GM21528 (cell line): ENCODE data around the gene DNAJC4.
"Not testable (repeated sequence)": the region's sequence is repeated elsewhere in the genome, so short reads cannot be mapped to it uniquely, and the experiment has no call there.

Experiments
- ATAC-seq: cut with Tn5 transposase; IDR thresholded peaks from one replicate; pipeline ENCODE4 v1.9.1; 2021; ENCODE audit warnings: mild to moderate bottlenecking, moderate library complexity; ENCODE audit not compliant: unreplicated experiment, low FRiP score

DNAJC4 gene

GRCh38 chr11:64243236-64243854 lies 13.0 kb downstream of the DNAJC4 start:
- no peak for ATAC-seq

- no peak for ATAC-seq
Observed at GRCh38 chr11:64244107-64244506, 13.8 kb downstream of the DNAJC4 start.

- ATAC-seq, result no peak
Observed at GRCh38 chr11:64244966-64245365, 14.6 kb downstream of the DNAJC4 start.

GRCh38 chr11:64245401-64245796 lies 15.1 kb downstream of the DNAJC4 start:
- ATAC-seq, result no peak

GRCh38 chr11:64245797-64246620 lies 15.7 kb downstream of the DNAJC4 start:
- no peak for ATAC-seq

GRCh38 chr11:64246621-64246870 lies 16.2 kb downstream of the DNAJC4 start:
- not testable (repeated sequence) for ATAC-seq

GRCh38 chr11:64246871-64247728 lies 16.8 kb downstream of the DNAJC4 start, which contains the start of gene PPP1R14B:
Gene PPP1R14B, minus strand, starts transcription at chr11:64246943. Its CDS starts 270 bp downstream, at chr11:64246673.
- ATAC-seq, result no peak

- ATAC-seq, result no peak
Observed at GRCh38 chr11:64247729-64248531, 17.6 kb downstream of the DNAJC4 start.

GRCh38 chr11:64248578-64248977 lies 18.2 kb downstream of the DNAJC4 start:
- no peak for ATAC-seq

- ATAC-seq, result no peak
Observed at GRCh38 chr11:64249038-64249437, 18.7 kb downstream of the DNAJC4 start.

- ATAC-seq, result no peak
Observed at GRCh38 chr11:64249563-64250414, 19.4 kb downstream of the DNAJC4 start.

- ATAC-seq, result no peak
Observed at GRCh38 chr11:64250415-64251015, 20.2 kb downstream of the DNAJC4 start.

GRCh38 chr11:64251016-64251752 lies 20.8 kb downstream of the DNAJC4 start, which contains the start of gene PLCB3:
Gene PLCB3, plus strand, starts transcription at chr11:64251530. Its CDS starts 120 bp downstream, at chr11:64251650.
- ATAC-seq, result no peak

GRCh38 chr11:64251753-64252002 lies 21.3 kb downstream of the DNAJC4 start:
- ATAC-seq, result no peak

- no peak for ATAC-seq
Observed at GRCh38 chr11:64252003-64252872, 21.9 kb downstream of the DNAJC4 start.

GRCh38 chr11:64253043-64253442 lies 22.7 kb downstream of the DNAJC4 start:
- no peak for ATAC-seq

GRCh38 chr11:64253481-64253880 lies 23.1 kb downstream of the DNAJC4 start:
- no peak for ATAC-seq

GRCh38 chr11:64254326-64254725 lies 24.0 kb downstream of the DNAJC4 start:
- no peak for ATAC-seq
